Fibroblast of gingiva (primary cell): Measurements from ENCODE around the gene ANTXRL.
"Not testable (repeated sequence)": the region's sequence is repeated elsewhere in the genome, so short reads cannot be mapped to it uniquely, and the experiment has no call there.

Experiments used
- DNase-seq: peaks from one replicate; pipeline ENCODE4 v3.0.0-alpha.2; 2011; ENCODE audit warnings: low read depth

Gene ANTXRL

DNA sequence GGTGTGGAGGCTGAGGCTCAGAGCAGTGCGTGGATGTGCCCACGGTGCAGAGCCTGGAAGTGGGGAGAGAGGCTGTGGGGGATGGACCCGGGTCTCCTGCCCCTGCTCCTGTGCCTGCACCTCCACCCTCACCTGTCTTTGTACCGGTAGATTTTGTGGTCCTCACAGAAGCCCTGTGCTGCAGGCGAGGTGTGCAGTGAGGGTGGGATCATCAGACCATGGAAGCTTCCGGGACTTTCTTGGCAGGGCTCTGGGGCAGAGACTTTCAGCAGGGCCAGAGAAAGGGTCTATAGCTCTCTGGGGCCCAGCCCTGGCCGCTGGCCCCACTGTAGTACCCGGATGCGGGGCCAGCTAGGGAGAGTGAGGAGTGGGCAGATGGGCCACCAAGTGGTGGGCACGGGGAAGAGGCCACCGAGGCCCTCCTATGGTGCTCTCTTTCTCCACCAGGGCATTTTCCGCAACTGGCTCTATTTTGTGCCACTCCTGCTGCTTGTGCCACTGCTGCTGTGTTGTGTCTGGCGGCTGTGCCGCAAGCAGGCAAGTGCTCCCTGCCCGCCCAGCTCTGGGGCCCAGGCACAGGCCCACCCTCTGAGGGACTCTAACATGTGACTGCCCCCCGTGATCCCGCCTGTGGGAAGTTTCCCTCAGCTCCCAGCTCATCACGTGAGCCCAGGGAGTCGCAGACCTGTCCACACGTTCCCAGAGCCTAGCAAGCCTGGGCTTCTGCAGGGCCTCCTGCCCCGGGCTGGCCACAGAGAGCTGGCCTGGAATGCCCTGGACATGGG is 22.1 kb downstream of the ANTXRL start:
- no peak for DNase-seq

DNA sequence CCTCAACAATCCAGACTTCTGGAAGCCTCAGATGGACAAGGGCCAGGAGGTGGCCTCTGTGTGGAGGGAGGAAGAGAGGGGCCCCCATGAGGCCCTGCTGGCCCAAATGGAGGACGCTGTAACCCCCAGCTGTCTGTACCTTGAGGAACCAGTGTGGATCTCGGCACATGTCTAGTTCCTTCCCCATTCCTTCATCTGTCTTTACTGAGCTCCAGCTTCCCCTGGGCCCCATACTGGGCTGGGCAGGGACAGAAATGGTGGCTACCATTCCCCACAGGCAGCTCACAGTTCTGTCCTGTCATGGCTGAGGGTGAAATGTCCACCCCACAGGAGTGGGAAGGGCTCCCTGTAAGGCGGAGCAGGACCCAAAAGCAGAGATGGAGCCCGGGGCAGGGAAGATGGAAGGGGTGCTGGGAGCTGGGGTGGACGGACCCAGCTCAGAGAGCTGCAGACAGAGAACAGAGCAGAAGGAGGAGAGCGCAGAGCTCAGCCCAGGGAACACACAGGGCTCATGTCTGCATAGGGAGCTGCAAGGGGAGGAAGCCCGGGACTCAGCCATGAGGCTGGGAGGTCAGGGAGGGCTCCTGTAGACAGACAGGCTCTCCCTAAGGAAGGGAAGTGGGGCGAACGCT is 22.8 kb downstream of the ANTXRL start:
- no peak for DNase-seq

DNA sequence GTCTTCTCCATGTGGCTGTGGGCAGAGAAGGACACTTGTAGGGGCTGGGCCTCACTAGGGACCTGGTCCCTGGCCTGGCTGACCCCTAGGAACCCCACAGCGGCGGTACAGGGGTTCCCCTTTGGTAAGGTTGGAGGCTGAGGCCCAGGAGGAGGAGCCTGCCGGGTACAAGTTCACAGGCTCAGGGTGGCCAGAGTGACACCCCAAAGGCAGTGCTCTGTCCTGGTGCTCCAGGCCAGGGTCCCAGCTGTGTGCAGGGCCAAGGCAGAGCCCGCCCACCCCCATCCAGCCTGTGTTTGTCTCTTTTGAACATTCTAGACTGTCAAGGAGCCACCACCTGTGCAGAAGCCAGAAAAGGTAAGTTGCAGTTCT is 23.3 kb downstream of the ANTXRL start:
- DNase-seq, result no peak

DNA sequence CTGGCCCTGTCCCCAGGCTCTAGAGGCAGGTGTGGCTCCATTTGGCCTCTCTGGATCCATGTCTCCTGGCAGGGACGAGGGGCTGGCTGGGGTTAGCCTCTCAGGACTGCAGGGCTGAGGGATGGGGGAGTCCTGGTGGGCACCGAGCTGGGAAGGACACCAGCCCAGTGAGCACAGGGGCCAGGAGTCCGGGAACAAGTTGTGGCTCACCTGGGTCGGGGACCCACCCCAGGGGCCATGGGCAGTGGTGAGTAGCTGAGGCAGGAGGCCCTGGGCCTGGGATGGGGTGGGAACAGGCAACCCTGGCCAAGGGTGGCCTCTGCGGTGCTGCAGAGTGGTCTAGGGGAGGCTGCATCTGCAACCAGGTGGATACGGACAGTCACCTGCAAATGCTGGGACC is 24.1 kb downstream of the ANTXRL start:
- no peak for DNase-seq

- no peak for DNase-seq
Measured at GRCh38 chr10:46311501-46311951, 24.7 kb downstream of the ANTXRL start.

- not testable (repeated sequence) for DNase-seq
Measured at GRCh38 chr10:46311961-46312431, 25.2 kb downstream of the ANTXRL start.

DNA sequence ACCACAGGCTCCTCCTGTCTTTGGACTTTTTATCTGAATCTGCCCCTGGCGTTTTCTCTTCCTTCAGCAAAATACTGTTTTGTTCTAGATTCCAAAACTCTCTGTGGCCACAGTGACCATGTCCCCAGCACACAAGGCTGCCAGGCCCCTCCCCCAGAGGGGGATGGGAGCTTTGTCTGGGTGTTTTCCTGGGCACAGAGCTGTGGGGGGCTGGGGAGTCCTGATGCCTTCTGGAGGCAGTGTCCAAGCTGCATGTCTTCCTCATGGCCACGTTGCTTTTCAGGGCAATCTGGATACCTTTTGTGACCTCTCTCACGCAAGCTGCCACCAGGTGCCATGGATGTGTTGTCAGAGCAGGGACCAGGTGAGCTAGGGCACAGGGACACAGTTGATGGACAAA is 26.2 kb downstream of the ANTXRL start:
- no peak for DNase-seq

DNA sequence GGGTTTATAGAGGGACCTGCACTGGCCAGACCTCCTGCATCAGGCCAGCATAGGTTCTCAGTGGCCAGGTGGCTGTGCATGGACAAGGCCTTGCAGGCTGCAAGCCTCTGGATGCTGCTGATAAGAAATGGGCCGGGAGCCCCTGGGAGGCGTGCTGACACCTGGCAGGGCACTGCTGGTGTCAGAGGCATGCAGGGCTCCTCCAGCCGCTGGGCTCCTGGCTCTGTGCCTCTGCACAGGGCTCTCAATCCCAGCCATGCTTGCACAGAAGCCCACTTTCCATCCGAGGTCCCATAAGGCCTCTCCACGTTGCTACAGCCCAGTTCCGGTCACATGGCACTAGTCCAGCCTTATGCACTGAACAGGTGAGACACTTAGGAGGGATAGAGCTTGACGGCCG is 27.3 kb downstream of the ANTXRL start:
- DNase-seq, result no peak

DNA sequence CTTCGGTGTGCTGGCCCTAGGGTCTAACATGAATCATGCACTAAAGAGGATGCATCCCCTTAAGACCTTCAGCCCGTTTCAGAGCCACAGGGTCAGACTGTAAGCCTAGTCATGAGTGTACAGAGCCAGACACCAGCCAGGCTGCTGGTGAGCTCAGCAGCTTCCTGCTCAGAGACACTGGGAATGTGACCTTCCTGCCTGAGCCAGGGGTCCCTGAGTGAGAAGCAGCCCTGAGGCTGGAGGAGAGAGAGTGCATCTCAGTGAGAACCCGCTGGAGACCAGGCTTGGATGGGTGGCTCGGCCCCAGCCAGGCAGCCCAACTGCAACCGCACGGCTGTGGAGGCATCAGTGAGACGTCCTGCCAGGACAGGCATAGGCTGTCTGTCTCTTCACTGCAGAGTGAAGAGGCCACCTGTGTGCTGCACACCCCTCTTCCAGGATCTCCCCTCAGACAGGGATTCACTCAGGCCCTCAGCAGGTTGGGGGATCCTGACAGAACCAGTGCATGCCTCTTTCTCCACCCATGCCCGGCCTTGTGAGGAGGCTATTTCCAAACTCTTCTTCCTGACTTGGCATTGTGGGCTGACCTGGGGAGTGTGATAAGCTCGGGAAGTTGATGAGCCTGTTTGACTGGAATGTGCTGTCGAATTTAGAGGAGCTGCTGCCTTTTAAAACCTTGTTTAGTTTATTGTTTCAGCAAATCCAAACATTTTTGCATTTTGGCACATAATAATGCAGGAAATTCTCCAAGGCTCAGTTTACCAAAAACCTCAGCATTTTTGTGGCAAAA is 28.5 kb downstream of the ANTXRL start:
- DNase-seq, result not testable (repeated sequence)

DNA sequence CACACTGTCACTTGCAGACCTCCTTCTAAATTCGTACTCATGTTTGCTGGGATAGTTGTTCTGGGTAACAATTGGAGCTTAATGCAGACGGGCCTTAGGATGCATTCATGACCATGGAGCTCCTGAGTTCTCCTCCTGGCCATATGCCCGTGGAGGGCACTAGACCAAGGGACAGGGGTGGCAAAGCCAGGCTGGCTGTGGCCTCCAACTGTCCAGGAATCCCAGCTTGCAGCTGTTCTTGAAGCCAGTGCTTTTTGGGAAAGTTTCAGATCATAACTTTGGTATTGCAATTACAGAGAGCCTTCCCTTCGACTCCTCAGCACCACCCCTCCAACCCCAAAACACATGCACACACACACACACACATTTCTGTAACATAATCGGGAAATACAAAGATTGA is 30.6 kb downstream of the ANTXRL start:
- no peak for DNase-seq

DNA sequence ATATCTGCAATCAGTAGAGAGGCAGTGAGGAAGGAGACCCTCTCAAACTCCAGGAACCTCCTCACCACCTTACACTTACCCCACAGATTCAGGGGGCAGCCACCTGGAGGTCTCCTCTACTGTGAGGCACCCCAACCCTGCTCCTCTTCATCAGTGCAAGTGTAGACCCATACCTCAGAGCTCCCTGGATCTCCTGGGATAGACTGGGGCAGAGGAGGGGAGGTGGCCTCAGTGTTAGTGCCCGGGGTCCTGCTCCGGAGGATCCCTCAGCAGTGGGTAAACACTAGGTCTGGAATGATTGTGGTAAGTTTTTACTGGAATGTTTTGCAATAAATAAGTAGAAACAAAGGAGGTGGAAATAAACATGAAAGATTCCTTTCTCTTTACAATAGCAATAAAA is 31.1 kb downstream of the ANTXRL start:
- no peak for DNase-seq

GRCh38 chr10:46318799-46319198 is 32.0 kb downstream of the ANTXRL start:
- DNase-seq, result no peak

GRCh38 chr10:46319389-46319788 is 32.6 kb downstream of the ANTXRL start:
- no peak for DNase-seq

DNA sequence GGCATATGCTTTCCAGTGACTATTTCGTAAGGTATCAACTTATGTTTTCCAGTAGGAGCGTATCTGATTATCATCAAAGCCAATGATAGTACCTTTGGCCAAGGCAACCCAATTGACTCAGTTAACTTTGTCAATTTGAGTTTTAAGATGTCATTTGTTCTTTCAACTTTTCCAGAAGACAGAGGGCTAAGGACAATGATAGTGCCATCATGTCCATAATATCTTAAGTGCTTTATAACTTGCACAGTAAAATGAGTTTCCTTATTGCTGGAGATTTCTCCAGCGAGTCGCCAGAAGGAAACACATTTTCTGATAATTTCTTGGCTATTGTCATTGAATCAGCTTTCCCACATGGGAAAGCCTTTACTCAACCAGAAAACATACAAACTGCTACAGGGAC is 35.0 kb downstream of the ANTXRL start:
- no peak for DNase-seq

DNA sequence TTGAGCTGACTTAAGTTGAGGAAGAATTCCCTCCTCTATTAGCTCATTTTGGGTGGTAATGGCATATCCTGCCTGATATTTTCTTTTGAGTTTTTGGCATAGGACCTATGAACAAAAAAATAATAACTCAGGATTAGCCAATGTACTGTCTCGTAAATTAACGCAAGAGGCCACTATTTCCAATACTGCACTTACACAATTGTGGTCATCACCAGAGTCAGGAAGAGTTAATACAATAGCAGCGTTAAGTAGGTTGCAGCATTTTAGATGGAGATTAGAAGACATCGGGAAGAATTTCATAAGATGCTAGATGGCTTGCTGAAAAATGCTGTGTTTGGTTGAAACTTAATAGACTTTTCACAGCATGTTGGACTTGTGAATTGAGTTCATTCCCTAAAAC is 36.4 kb downstream of the ANTXRL start:
- DNase-seq, result no peak

GRCh38 chr10:46325021-46325420 is 38.2 kb downstream of the ANTXRL start:
- DNase-seq, result no peak

GRCh38 chr10:46326066-46326465 is 39.3 kb downstream of the ANTXRL start:
- DNase-seq, result no peak

GRCh38 chr10:46326971-46327370 is 40.2 kb downstream of the ANTXRL start:
- DNase-seq, result no peak

- DNase-seq, result no peak
Measured at GRCh38 chr10:46327685-46328084, 40.9 kb downstream of the ANTXRL start.

DNA sequence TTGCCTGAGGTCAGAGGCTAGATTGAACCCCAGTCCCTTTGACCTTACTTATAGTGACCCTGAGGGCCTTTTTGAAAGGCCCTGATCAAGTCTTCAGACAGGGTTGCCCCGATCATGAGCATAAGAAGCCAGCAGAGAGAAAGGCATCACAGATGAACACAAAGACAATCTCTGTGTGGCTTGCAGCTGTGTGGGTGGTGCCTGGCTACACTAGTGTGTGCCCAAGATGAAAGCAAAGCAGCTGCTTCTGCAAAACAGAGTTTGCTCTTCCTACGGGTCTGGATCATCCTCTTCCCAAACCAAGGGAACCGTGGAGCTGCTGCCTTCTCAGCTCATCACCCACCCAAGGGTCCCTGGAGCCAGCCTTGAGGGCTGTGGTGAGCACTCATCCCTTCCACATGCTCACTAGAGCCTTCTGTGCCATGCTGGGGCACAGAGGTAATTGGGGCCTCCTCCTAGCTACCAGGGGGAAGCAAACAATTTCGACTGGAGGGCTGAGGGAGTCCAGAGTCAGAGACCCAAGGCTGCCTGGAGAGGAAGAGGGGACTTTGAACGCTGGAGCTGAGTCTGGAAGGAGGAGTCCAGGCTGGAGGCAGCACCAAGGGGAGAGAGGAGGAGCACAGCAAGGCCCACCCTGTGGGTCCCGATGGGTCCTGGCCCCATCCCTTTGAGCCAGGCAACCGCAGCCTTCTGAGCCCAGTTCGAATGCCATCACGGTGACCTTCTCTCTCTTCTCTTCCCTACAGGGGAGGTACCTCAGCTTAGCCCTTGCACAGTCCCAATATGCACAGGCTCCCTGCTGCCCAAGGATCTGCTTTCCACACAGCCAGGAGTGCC is 42.3 kb downstream of the ANTXRL start:
- DNase-seq, result no peak

GRCh38 chr10:46329690-46330016 is 42.9 kb downstream of the ANTXRL start:
- DNase-seq, result no peak

DNA sequence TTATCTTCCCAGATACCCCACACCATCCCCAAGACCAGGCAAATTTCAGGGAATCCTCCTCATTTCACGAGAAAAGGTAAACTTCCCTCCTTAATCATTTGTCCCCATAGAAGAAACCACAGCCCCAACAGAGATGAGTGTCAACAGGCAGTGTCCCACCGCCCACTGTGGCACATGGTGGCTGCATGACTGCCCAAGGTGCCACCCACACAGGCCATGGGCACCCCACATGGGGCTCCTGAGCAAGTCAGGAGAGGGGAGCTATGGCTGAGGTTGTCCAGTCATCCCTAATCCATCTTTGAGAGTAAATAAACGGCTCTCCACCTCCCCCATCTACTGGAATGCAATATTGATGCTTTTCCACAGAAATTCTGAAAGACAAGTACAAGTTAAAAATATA is 44.1 kb downstream of the ANTXRL start:
- no peak for DNase-seq
